Activated effector memory CD4-positive, alpha-beta T cell treated with anti-CD3 and anti-CD28 coated beads, Interleukin-2, amount 50 U/mL, for 16 hours (primary cell): ENCODE results near the gene TBXA2R.

Experiments used
- DNase-seq: peaks from one replicate; pipeline ENCODE4 v3.0.0-alpha.2; 2020

TBXA2R gene

DNA sequence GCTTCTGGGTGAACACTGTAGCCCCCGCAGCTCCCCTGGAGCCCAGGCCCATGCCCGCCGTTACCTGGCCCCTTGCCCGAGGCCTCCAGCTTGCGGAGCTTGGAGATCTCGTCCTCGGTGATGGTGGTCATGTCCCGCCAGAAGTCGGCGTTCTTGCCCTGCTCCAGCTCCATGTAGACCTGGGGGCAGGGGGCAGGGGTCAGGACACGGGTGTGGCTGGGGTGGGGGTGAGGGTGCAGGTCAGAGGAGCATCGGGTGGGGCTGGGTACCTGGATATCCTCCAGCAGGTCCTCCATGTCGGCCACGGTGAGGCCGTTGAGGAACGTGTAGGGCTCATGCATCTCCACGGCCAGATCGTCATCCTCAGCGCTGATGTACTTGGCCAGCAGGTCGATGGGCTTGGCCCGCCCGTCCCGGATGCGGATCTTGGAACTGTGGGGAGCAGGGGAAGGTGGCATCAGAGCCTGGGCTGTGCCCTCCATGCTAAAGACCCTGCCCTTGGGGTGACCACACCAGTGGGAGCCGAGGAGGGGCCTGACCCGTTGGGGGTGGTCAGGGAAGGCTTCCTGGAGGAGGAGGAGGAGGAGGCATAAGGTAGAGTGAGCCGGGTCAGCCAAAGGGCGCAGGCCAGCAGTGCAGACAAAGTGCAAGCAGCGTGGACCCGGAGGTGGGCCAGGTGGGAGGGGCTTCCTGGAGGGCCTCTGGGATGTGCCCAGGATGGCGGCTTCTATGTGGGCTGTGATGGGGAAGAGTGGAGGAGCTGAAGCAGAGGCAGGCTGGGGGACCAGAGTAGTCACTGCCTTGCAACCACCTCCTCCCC, 12.3 kb upstream of the TBXA2R start:
- no peak for DNase-seq

DNA sequence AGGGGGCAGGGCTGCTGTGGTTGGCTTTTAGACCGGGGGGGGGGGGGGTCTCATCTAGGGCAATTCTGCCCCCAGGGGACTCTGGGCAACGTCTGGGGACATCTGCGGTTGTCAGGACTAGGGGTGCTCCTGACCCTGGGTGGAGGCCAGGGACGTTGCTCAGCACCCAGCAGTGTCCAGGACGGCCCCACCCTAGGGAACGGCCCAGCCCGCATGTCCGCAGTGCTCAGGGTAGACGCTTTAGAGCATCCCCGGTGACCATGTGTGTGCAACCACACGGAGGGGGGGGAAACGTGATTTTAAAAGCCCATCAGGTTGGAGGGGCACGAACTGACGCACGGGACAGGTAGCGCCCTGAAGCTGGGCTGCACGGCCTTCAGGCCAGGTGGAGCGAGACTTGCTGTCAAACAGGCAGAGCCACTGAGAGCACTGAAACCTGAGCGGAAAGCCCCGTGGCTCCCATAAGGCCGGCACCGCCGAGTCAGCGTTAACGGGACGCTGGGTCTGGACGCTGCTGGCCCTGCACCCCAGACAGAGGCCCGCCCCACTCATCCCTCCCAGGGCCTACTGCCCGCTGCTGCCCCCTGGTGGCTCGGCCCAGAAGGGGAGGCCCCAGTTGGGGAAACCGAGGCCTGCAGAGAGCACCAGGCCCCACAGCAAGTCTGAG, 11.6 kb upstream of the TBXA2R start:
- peak; percentile 84 for DNase-seq

DNA sequence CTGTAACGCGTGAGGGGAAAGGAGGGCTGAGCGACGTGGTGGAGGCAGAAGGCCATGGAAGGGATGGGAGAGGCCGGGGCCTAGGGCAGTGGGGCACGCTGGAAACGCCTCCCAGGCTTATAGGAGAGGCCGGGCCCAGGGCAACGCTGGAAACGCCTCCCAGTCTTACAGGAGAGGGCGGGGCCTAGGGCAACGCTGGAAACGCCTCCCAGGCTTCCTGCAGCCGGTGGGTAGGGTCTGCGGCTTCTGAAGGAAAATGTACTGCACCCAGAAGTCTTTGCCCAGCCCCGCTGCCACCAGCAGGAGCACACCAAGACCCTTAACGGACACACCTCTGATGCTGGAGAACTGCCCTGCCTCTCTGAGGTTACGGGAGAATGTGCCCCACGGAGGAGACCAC, 10.8 kb upstream of the TBXA2R start:
- DNase-seq = no peak

DNA sequence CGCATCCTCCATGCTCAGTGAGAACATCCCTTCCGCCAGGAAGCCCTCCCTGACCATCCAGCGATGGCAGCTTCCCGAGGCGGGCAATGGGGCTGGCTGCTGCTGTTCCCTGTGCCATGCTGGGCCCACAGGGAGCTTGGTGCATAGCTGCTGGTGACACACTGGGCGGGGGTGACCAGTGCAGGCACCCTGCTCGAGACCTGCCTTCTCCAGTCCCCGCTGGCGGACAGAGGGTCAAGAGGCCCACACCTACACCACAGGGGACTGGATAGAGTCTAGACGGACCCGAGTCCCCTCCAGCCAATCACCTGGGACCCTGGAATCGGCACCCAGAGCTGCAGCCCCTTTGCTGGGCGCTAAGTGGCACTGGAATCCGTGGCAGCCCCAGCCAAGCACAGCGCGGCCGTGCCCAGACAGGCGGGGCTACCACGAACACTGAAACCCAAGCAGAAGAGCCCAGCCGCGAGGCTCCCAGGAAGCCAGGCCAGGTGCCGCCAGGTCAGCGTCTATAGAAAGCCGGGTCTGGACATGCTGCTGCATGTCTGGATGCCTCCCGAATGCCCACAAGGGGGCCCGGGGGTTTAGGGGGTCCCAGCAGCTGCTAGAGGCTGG, 9.0 kb upstream of the TBXA2R start:
- DNase-seq = no peak

DNA sequence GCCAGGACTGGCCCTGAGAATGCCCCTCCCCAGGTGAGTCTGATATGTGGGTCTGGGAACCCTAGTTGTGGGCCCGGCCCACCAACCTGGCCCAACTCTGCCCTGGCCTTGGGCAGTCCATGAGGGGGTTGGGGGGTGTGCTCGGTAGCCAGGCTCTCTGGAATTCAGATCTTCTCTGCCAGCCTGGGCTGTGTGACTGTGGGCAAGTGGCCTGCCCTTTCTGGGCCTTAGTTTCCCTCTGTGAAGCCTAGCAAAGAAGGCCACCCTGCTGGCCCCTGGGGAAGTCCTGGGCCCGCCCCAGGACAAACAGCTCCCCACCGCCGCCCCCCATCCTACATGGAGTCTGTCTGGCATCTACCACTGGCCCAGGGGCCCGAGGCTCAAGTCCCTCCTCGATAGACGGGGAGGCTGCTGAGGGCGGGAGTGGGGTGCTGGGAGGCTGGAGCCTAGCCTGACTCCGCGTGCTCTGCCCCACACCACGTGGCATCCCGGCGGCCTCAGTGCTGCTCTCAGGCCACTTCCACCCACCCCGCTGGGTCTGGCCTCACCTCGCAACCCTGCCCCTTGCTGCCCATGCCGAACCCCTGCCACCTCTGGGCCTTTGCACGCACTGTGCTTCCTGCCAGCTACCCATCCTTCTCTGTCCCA, 8.3 kb upstream of the TBXA2R start:
- DNase-seq = no peak

- DNase-seq = no peak
Observed at GRCh38 chr19:3613818-3614661, 7.4 kb upstream of the TBXA2R start.

- no peak for DNase-seq
Observed at GRCh38 chr19:3612901-3613741, 6.4 kb upstream of the TBXA2R start.

GRCh38 chr19:3612330-3612729, 5.7 kb upstream of the TBXA2R start:
- DNase-seq = no peak

- no peak for DNase-seq
Observed at GRCh38 chr19:3611841-3612240, 5.2 kb upstream of the TBXA2R start.

- DNase-seq = no peak
Observed at GRCh38 chr19:3610745-3611717, 4.4 kb upstream of the TBXA2R start.

DNA sequence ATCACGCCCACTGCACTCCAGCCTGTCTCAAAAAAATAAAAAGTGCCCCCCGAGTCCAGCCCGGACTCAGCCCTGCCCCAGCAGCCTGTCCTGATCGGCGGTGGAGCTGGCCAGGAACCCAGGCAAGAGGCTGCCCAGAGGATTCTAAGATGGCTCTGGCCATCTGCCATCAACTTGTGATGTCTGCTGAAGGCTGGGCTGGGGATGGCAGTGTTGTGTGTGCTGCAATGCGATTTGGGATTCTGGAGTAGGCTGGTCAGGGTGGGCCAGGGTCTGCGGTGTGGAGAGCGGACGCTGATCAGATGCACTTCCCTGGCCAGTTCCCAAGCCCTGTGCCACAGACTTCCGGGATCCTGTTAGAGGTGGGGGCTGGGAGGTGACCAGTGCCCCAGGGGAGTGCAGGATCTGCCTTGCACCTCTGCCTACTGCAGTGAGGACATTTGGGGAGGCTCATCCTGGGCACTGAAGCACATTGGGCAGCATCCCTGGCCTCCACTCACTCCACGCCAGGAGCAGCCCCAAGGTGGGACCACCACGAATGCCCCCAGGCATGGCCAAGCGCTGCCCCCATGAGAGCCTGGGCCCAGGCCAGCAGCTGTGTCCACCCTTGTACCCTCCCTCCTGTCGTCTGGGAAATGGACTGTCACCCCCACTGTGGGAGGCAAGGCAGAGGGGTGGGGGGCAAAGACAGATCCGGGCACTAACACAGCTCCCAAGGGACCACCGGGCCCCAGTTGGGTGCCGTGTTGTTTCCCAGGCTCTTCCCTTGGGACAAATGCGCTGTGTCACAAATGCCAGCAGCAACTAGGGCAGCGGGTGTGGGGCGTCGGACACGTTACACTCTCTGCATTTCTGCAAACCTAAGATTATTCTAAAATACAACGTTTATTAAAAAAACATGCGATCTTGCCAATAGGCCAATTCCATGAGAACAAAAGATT, 3.4 kb upstream of the TBXA2R start:
- DNase-seq = no peak

- no peak for DNase-seq
Observed at GRCh38 chr19:3608750-3609322, 2.2 kb upstream of the TBXA2R start.

- DNase-seq = no peak
Observed at GRCh38 chr19:3608079-3608641, 1.5 kb upstream of the TBXA2R start.

DNA sequence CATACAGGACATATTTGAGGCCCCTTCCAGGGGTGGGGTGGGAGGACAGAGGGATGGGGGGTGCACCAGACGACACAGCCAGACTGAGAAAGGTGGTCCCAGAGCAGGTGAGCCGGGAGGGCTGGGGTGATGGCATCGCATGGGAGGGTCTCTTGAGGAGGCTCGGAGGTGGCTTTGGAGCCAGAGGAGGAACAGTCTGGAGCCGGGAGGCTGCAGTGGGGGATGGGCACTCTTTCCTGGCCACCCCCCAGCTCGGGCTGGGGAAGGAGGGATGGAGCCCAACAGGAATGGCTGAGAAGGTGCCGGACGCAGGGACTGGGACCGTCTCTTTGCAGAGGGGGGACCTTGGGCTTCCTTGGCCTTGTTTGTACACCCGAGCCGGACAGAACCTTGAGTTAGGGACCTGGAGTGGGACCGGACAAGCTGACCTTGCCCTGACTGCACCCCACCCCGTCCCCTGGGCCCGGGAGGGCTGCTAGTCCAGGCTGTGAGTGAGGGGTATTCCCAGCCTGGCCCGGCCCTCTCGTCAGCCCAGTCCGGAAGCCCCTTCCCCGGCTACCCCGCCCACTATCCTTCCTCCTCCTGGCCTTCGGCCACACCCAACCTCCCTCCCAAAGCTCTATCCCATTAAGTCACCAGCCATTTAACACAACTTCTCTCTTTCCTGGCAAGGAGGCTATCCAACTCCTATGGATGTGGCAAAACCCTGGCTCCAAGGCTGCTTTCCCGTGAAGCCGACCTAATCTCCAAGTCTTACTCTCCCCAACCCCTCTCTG, 816 bp upstream of the TBXA2R start:
- DNase-seq = no peak

DNA sequence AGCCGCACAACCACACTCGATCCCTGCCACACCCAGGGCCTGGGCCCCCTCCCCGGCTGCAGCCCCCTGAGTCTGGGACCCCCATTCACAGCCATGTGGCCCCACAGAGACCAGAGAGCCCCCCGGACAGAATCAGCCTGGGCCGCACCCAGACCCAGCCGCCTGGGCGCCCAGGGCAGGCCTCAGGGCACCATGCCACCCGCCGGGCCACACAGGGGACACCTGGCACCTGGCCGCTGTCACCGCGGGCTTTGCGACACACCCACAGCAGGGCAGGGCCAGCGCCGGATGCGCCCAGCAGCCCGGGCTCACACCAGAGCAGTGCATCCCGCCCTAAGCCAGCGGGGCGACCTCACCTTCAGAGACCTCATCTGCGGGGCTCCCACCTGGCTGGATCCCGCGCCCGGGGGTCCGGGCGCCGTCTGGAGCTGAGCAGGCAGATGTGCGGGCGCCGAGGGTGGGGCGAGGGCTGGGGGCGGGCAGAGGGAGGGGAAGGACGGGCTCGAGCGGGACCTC, 443 bp downstream of the TBXA2R start:
- peak; percentile 72 for DNase-seq

GRCh38 chr19:3605770-3606169, 905 bp downstream of the TBXA2R start:
- no peak for DNase-seq

DNA sequence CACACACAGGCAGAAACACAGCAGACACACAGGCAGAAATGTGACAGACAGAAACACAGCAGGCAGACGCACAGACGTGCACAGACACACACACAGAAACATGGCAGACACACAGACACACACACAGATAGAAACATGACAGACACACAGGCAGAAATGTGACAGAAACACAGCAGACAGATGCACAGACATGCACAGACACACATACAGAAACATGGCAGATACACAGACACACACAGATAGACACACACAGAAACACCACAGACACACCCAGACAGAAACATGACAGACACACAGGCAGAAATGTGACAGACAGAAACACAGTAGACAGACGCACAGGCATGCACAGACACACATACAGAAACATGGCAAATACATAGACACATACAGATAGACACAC, 1.3 kb downstream of the TBXA2R start:
- no peak for DNase-seq

GRCh38 chr19:3604987-3605343, 1.7 kb downstream of the TBXA2R start:
- DNase-seq = no peak
